Naive thymus-derived CD4-positive, alpha-beta T cell (primary cell): ENCODE data around the gene GALNT2. TPM values are rescaled to one million over a fixed set of nuclear protein-coding genes. Genes with fewer than 3 reads are reported as not detected.

Experiments
- ATAC-seq: fragments of 150-1000 bp; cut with Tn5 transposase; 2 replicates; pipeline ENCODE4 v1.10.0; 2021; ENCODE audit warnings: mild to moderate bottlenecking, moderate library complexity
- CTCF ChIA-PET: fragments of 350-600 bp; sonication (Branson Sonifier 250); formaldehyde crosslinking; loops from one replicate; lab custom pipeline; 2021; ENCODE audit warnings: antibody characterized with exemption; lab: Charles Lee
- POLR2A ChIA-PET: fragments of 350-600 bp; sonication (Branson Sonifier 250); formaldehyde crosslinking; loops from one replicate; lab custom pipeline; 2021; ENCODE audit warnings: antibody characterized with exemption, inconsistent platforms; lab: Charles Lee
- DNase-seq, 9 donors: peaks; one replicate each; pipeline versions ENCODE4 v3.0.0 to v3.0.0-alpha.2; 2020 to 2022; ENCODE audit warnings: mixed read lengths in 1 of 9
- H3K27ac ChIP-seq: one replicate; pipeline ENCODE4 v1.7.0; 2013; ENCODE audit warnings: mild to moderate bottlenecking, low read depth, low read length, moderate library complexity
- H3K27me3 ChIP-seq, 2 donors: one replicate each; pipeline ENCODE4 v1.7.0; 2013; ENCODE audit warnings: low read length in 2 of 2, mild to moderate bottlenecking in 2 of 2, moderate library complexity in 2 of 2; ENCODE audit not compliant: control insufficient read depth in 2 of 2, insufficient read depth in 2 of 2
- H3K36me3 ChIP-seq, 3 experiments: 1 replicate in 2 of 3; 2 replicates in 1 of 3; pipeline ENCODE4 v1.7.0; 2013; ENCODE audit warnings: low read length in 3 of 3, mild to moderate bottlenecking in 3 of 3, moderate library complexity in 1 of 3; ENCODE audit not compliant: insufficient read depth in 3 of 3, control insufficient read depth in 2 of 3
- H3K4me1 ChIP-seq, 2 donors: one replicate each; pipeline ENCODE4 v1.7.0; 2013; ENCODE audit warnings: low read length in 2 of 2, mild to moderate bottlenecking in 2 of 2, moderate library complexity in 1 of 2; ENCODE audit not compliant: control insufficient read depth in 2 of 2, insufficient read depth in 2 of 2
- H3K4me3 ChIP-seq: 2 replicates; pipeline ENCODE4 v1.7.0; 2013; ENCODE audit warnings: mild to moderate bottlenecking, low read length
- H3K9me3 ChIP-seq, 3 experiments: 1 replicate in 2 of 3; 2 replicates in 1 of 3; pipeline ENCODE4 v1.7.0; 2013; ENCODE audit warnings: low read length in 3 of 3; ENCODE audit not compliant: control insufficient read depth in 2 of 3
- H3K27ac Mint-ChIP-seq, 9 donors: one replicate each; pipeline ENCODE4 v1.8.0; 2020 to 2022; ENCODE audit warnings: mixed read lengths in 9 of 9, mild to moderate bottlenecking in 8 of 9, moderate library complexity in 5 of 9, inconsistent platforms in 2 of 9
- H3K27me3 Mint-ChIP-seq, 5 donors: one replicate each; pipeline ENCODE4 v1.8.0; 2021 to 2022; ENCODE audit warnings: mixed read lengths in 5 of 5, mild to moderate bottlenecking in 1 of 5
- H3K36me3 Mint-ChIP-seq, 5 donors: one replicate each; pipeline ENCODE4 v1.8.0; 2020 to 2022; ENCODE audit warnings: mixed read lengths in 5 of 5, mild to moderate bottlenecking in 3 of 5, inconsistent platforms in 1 of 5
- H3K4me1 Mint-ChIP-seq, 7 donors: one replicate each; pipeline ENCODE4 v1.8.0; 2020 to 2022; ENCODE audit warnings: mixed read lengths in 7 of 7, mild to moderate bottlenecking in 3 of 7, inconsistent platforms in 1 of 7
- H3K4me3 Mint-ChIP-seq, 10 donors: one replicate each; pipeline ENCODE4 v1.8.0; 2020 to 2022; ENCODE audit warnings: mild to moderate bottlenecking in 10 of 10, mixed read lengths in 10 of 10, moderate library complexity in 6 of 10, inconsistent platforms in 2 of 10
- H3K9me3 Mint-ChIP-seq, 11 donors: one replicate each; pipeline ENCODE4 v1.8.0; 2020 to 2022; ENCODE audit warnings: mixed read lengths in 11 of 11, mild to moderate bottlenecking in 4 of 11, inconsistent platforms in 1 of 11, moderate library complexity in 1 of 11
- intact Hi-C, 2 donors: fragments of 100-400 bp; cut with micrococcal nuclease; formaldehyde crosslinking; loops; one replicate each; pipeline ENCODE4 v1.15.1; 2023
- polyA plus RNA-seq, 2 donors: library from polyadenylated mRNA; unstranded; fragments of 300-500 nt; fragmentation: Illumina TruSeq; gene quantifications; one replicate each; pipeline ENCODE4 v1.2.3, GENCODE V29; 2021
- total RNA-seq, 6 experiments: library from RNA in 5 of 6; stranded (reverse) in 5 of 6; gene quantifications; 1 replicate in 5 of 6; 2 replicates in 1 of 6; pipeline ENCODE4 v1.2.3 and lab custom pipeline; 2021 to 2026

Gene GALNT2
- total and polyA plus RNA-seq, 7 experiments from 2014 or later: 12.0 to 32.7 (median 23.3) TPM

- POLR2A ChIA-PET: no interaction called here
- CTCF ChIA-PET: interaction anchor here (1.2 kb wide), 1 partner anchor 13 kb away, joined by 3 read pairs; no protein-coding TSS in a partner anchor
- Histone ChIP-seq H3K27me3 (no peaks in the 10 kb centered on the region), H3K4me3 (no peak overlapping the region), H3K27ac (no peak overlapping the region), H3K4me1 (peaks cover 0 to 7% of the 10 kb centered on the region in 2 donors), H3K36me3 (no peaks in the 10 kb centered on the region), H3K9me3 (peaks cover 0 to 12% (median 0%) of the 10 kb centered on the region in 3 experiments)
- intact Hi-C loops: no loop called here
- no peak overlapping the region for H3K4me3 Mint-ChIP-seq
- DNase-seq (no peak), ATAC-seq (no peak)
- peak overlapping the region in 1 of 9 donors; percentile 70 for H3K27ac Mint-ChIP-seq
- peaks cover 5 to 25% (median 10%) of the 10 kb centered on the region in 5 donors for H3K36me3 Mint-ChIP-seq
- H3K4me1 Mint-ChIP-seq: peaks cover 33 to 60% (median 44%) of the 10 kb centered on the region in 7 donors
- H3K9me3 Mint-ChIP-seq: peaks cover 0 to 10% (median 3%) of the 10 kb centered on the region in 11 donors
- H3K27me3 Mint-ChIP-seq: peaks cover 0 to 5% (median 0%) of the 10 kb centered on the region in 5 donors
Measured at GRCh38 chr1:230079199-230080024, 12.4 kb downstream of the GALNT2 start.

- ChIA-PET CTCF (no interaction called here), POLR2A (no interaction called here)
- Histone ChIP-seq H3K27me3 (no peaks in the 10 kb centered on the region), H3K27ac (no peak overlapping the region), H3K9me3 (peaks cover 0 to 12% (median 0%) of the 10 kb centered on the region in 3 experiments), H3K4me3 (no peak overlapping the region), H3K4me1 (peaks cover 0 to 11% of the 10 kb centered on the region in 2 donors), H3K36me3 (no peaks in the 10 kb centered on the region)
- Mint-ChIP-seq H3K27ac (peak overlapping the region in 1 of 9 donors; percentile 5), H3K27me3 (peaks cover 0 to 5% (median 0%) of the 10 kb centered on the region in 5 donors), H3K4me1 (peaks cover 31 to 68% (median 51%) of the 10 kb centered on the region in 7 donors), H3K36me3 (peaks cover 5 to 22% (median 10%) of the 10 kb centered on the region in 5 donors), H3K9me3 (peaks cover 0 to 10% (median 3%) of the 10 kb centered on the region in 11 donors), H3K4me3 (no peak overlapping the region)
- intact Hi-C loops: no loop called here
- ATAC-seq (no peak), DNase-seq (no peak)
Measured at GRCh38 chr1:230080822-230081221, 13.8 kb downstream of the GALNT2 start.

GRCh38 chr1:230081751-230082150, 14.7 kb downstream of the GALNT2 start:
- Mint-ChIP-seq H3K4me1 (peaks cover 35 to 68% (median 52%) of the 10 kb centered on the region in 7 donors), H3K27me3 (peaks cover 0 to 5% (median 0%) of the 10 kb centered on the region in 5 donors), H3K4me3 (no peak overlapping the region), H3K27ac (peak overlapping the region in 7 of 9 donors; percentile 22 to 74 (median 38)), H3K36me3 (peaks cover 4 to 19% (median 5%) of the 10 kb centered on the region in 5 donors), H3K9me3 (peaks cover 0 to 10% (median 3%) of the 10 kb centered on the region in 11 donors)
- Histone ChIP-seq H3K36me3 (no peaks in the 10 kb centered on the region), H3K4me1 (peaks cover 0 to 11% of the 10 kb centered on the region in 2 donors), H3K27me3 (no peaks in the 10 kb centered on the region), H3K4me3 (no peak overlapping the region), H3K27ac (no peak overlapping the region), H3K9me3 (peaks cover 0 to 12% (median 0%) of the 10 kb centered on the region in 3 experiments)
- ChIA-PET CTCF (no interaction called here), POLR2A (no interaction called here)
- ATAC-seq (no peak), DNase-seq (no peak)
- intact Hi-C loops: no loop called here

GRCh38 chr1:230082211-230082610, 15.2 kb downstream of the GALNT2 start:
- H3K27ac Mint-ChIP-seq: peak overlapping the region in 6 of 9 donors; percentile 22 to 74 (median 52)
- ChIA-PET CTCF (no interaction called here), POLR2A (no interaction called here)
- peaks cover 0 to 12% (median 0%) of the 10 kb centered on the region in 3 experiments for H3K9me3 ChIP-seq
- H3K36me3 ChIP-seq: no peaks in the 10 kb centered on the region
- H3K4me1 Mint-ChIP-seq: peaks cover 39 to 68% (median 51%) of the 10 kb centered on the region in 7 donors
- no peak overlapping the region for H3K4me3 ChIP-seq
- H3K9me3 Mint-ChIP-seq: peaks cover 0 to 10% (median 3%) of the 10 kb centered on the region in 11 donors
- peak overlapping the region in 1 of 10 donors; percentile 70 for H3K4me3 Mint-ChIP-seq
- ATAC-seq (no peak), DNase-seq (no peak)
- no peak overlapping the region for H3K27ac ChIP-seq
- intact Hi-C loops: no loop called here
- H3K36me3 Mint-ChIP-seq: peaks cover 4 to 19% (median 5%) of the 10 kb centered on the region in 5 donors
- H3K27me3 ChIP-seq: no peaks in the 10 kb centered on the region
- peaks cover 0 to 5% (median 0%) of the 10 kb centered on the region in 5 donors for H3K27me3 Mint-ChIP-seq
- H3K4me1 ChIP-seq: peaks cover 0 to 11% of the 10 kb centered on the region in 2 donors

- Histone ChIP-seq H3K27ac (no peak overlapping the region), H3K9me3 (peaks cover 0 to 12% (median 0%) of the 10 kb centered on the region in 3 experiments), H3K36me3 (no peaks in the 10 kb centered on the region), H3K4me1 (peaks cover 0 to 11% of the 10 kb centered on the region in 2 donors), H3K27me3 (no peaks in the 10 kb centered on the region), H3K4me3 (no peak overlapping the region)
- ChIA-PET POLR2A (interaction anchor here (0.9 kb wide), 1 partner anchor 12 kb away, joined by 5 read pairs; no protein-coding TSS in a partner anchor), CTCF (no interaction called here)
- peak overlapping the region in 5 of 10 donors; percentile 3 to 70 (median 61) for H3K4me3 Mint-ChIP-seq
- H3K27me3 Mint-ChIP-seq: peaks cover 0 to 5% (median 0%) of the 10 kb centered on the region in 5 donors
- H3K27ac Mint-ChIP-seq: peak overlapping the region in 5 of 9 donors; percentile 41 to 87 (median 71)
- peaks cover 0 to 10% (median 3%) of the 10 kb centered on the region in 11 donors for H3K9me3 Mint-ChIP-seq
- intact Hi-C loops: no loop called here
- peaks cover 41 to 74% (median 52%) of the 10 kb centered on the region in 7 donors for H3K4me1 Mint-ChIP-seq
- H3K36me3 Mint-ChIP-seq: peaks cover 4 to 19% (median 5%) of the 10 kb centered on the region in 5 donors
- DNase-seq (no peak), ATAC-seq (no peak)
Measured at GRCh38 chr1:230083053-230083452, 16.0 kb downstream of the GALNT2 start.

- no peak overlapping the region for H3K27ac ChIP-seq
- no peak for DNase-seq
- intact Hi-C loops: loop anchor here in 1 of 2 donors (2.0 kb wide), 1 partner anchor 15 kb away; no protein-coding TSS in a partner anchor
- ChIA-PET POLR2A (interaction anchor here (0.9 kb wide), 1 partner anchor 13 kb away, joined by 5 read pairs; no protein-coding TSS in a partner anchor), CTCF (no interaction called here)
- H3K4me3 Mint-ChIP-seq: peak overlapping the region in 8 of 10 donors; percentile 9 to 64 (median 40)
- H3K36me3 Mint-ChIP-seq: peaks cover 4 to 19% (median 6%) of the 10 kb centered on the region in 5 donors
- peaks cover 0 to 11% of the 10 kb centered on the region in 2 donors for H3K4me1 ChIP-seq
- ATAC-seq: no peak
- no peak overlapping the region for H3K4me3 ChIP-seq
- H3K4me1 Mint-ChIP-seq: peaks cover 43 to 80% (median 56%) of the 10 kb centered on the region in 7 donors
- no peaks in the 10 kb centered on the region for H3K27me3 ChIP-seq
- H3K27ac Mint-ChIP-seq: peak overlapping the region in 6 of 9 donors; percentile 32 to 72 (median 64)
- H3K27me3 Mint-ChIP-seq: peaks cover 0 to 5% (median 0%) of the 10 kb centered on the region in 5 donors
- H3K9me3 ChIP-seq: peaks cover 0 to 12% (median 0%) of the 10 kb centered on the region in 3 experiments
- H3K36me3 ChIP-seq: no peaks in the 10 kb centered on the region
- peaks cover 0 to 10% (median 3%) of the 10 kb centered on the region in 11 donors for H3K9me3 Mint-ChIP-seq
Measured at GRCh38 chr1:230083746-230084407, 16.8 kb downstream of the GALNT2 start.
